ENCODE results near the gene CFAP206. TPM values are rescaled to one million over a fixed set of nuclear protein-coding genes. Genes with fewer than 3 reads are reported as not detected.

CFAP206 gene
- polyA plus RNA-seq, 2 donors = 0.04 to 0.06 TPM

DNA sequence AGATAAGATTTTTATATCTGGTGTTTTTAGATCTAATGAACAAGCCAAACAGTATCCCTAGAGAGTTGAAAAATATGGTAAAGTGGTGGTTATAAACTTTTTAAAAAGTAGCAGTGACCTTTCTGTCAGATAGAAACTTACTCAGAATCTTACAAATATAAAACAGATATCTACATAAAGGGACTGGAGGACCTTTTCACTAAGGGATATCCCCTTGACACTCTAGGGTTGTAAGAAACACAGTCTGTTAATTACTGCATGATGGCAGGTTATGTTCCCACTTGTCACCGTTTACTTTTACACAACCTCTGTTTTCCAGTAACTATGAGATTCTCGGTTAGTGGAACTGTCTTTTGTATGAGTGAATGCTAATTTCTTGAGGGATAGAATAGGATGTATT is 11.5 kb downstream of the CFAP206 start:
- Histone ChIP-seq H3K4me1 (ENCODE audit: control insufficient read depth in 2 of 2, insufficient read depth in 2 of 2, low read length in 1 of 2) (no peaks in the 10 kb centered on the region), H3K27ac (ENCODE audit: low read depth in 2 of 2, low read length in 1 of 2) (no peak overlapping the region), H3K9me3 (ENCODE audit: control insufficient read depth in 2 of 2, insufficient read depth in 1 of 2, low read depth in 1 of 2, low read length in 1 of 2) (no peaks in the 10 kb centered on the region), H3K4me3 (ENCODE audit: low read depth in 1 of 2, low read length in 2 of 2) (no peak overlapping the region), H3K27me3 (ENCODE audit: control insufficient read depth in 1 of 2, insufficient read depth in 2 of 2, low read length in 2 of 2) (no peaks in the 10 kb centered on the region), H3K36me3 (ENCODE audit: control insufficient read depth in 2 of 2, insufficient read depth in 2 of 2, low read length in 1 of 2) (no peaks in the 10 kb centered on the region)
- 74 to 79% methylated on average over 2 of the region's 2 CpGs for WGBS, 2 donors

DNA sequence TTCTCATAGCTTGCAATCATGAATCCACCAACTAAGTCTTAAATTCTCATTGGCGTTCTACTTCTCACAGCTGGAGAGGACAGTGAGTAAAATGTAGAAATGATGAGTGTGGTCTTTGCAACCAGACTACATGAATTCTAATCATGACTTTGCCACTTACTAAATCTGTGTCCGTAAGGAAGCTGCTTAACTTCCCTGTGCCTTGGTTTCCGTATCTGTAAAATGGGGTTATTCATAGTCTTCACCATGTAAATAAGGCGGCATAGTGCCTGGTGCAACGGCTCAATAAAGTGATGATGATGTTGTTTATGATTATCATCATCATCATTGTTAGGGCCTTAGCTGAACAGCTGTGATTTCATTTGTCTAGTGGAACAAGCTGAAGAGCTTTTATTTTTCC is 12.6 kb downstream of the CFAP206 start:
- 94 to 97% methylated on average over 5 of the region's 5 CpGs for WGBS, 2 donors
- Histone ChIP-seq H3K27me3 (ENCODE audit: control insufficient read depth in 1 of 2, insufficient read depth in 2 of 2, low read length in 2 of 2) (no peaks in the 10 kb centered on the region), H3K4me3 (ENCODE audit: low read depth in 1 of 2, low read length in 2 of 2) (no peak overlapping the region), H3K4me1 (ENCODE audit: control insufficient read depth in 2 of 2, insufficient read depth in 2 of 2, low read length in 1 of 2) (no peaks in the 10 kb centered on the region), H3K9me3 (ENCODE audit: control insufficient read depth in 2 of 2, insufficient read depth in 1 of 2, low read depth in 1 of 2, low read length in 1 of 2) (no peaks in the 10 kb centered on the region), H3K36me3 (ENCODE audit: control insufficient read depth in 2 of 2, insufficient read depth in 2 of 2, low read length in 1 of 2) (no peaks in the 10 kb centered on the region), H3K27ac (ENCODE audit: low read depth in 2 of 2, low read length in 1 of 2) (no peak overlapping the region)

DNA sequence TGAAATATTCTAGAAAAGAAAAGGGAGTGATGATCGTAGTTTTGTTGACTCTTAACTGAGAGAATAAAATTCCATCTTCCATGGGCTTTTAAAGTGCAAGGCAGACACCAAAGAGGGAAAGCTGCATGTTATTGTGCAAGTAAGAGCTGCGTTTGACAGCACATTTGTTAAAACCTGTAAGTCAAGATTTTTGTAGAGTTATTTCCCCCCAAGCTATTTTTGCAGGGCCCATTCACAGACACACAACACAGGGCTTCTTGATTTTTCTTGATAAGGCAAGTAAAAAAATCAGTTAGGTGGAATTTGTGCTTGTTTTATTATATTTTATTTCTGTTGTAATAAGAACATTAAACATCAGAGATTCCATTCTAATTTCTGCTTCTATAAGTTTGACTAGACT is 13.8 kb downstream of the CFAP206 start:
- Histone ChIP-seq H3K27me3 (ENCODE audit: control insufficient read depth in 1 of 2, insufficient read depth in 2 of 2, low read length in 2 of 2) (no peaks in the 10 kb centered on the region), H3K36me3 (ENCODE audit: control insufficient read depth in 2 of 2, insufficient read depth in 2 of 2, low read length in 1 of 2) (no peaks in the 10 kb centered on the region), H3K4me3 (ENCODE audit: low read depth in 1 of 2, low read length in 2 of 2) (no peak overlapping the region), H3K9me3 (ENCODE audit: control insufficient read depth in 2 of 2, insufficient read depth in 1 of 2, low read depth in 1 of 2, low read length in 1 of 2) (no peaks in the 10 kb centered on the region), H3K4me1 (ENCODE audit: control insufficient read depth in 2 of 2, insufficient read depth in 2 of 2, low read length in 1 of 2) (no peaks in the 10 kb centered on the region), H3K27ac (ENCODE audit: low read depth in 2 of 2, low read length in 1 of 2) (no peak overlapping the region)
- WGBS, 2 donors = 36 to 42% methylated on average over 2 of the region's 2 CpGs

DNA sequence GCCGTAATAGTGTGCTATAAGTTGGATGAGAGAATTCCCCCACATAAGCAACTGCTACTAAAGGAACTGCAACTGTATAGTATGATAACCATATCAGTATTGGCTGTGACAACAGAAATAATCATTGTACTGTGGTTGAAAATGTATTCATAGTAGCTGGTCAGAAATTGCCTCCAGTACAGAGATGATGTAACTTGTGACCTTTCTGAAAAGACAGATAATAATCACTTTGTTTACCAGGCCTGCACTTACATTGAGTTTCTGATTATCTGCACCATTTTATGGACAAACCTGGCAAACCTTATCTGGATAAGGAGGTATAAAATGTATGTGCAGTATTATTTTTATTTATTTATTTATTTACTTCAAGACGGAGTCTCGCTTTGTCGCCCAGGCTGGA is 19.0 kb downstream of the CFAP206 start:
- Histone ChIP-seq H3K27me3 (ENCODE audit: control insufficient read depth in 1 of 2, insufficient read depth in 2 of 2, low read length in 2 of 2) (no peaks in the 10 kb centered on the region), H3K9me3 (ENCODE audit: control insufficient read depth in 2 of 2, insufficient read depth in 1 of 2, low read depth in 1 of 2, low read length in 1 of 2) (no peaks in the 10 kb centered on the region), H3K27ac (ENCODE audit: low read depth in 2 of 2, low read length in 1 of 2) (no peak overlapping the region), H3K36me3 (ENCODE audit: control insufficient read depth in 2 of 2, insufficient read depth in 2 of 2, low read length in 1 of 2) (no peaks in the 10 kb centered on the region), H3K4me3 (ENCODE audit: low read depth in 1 of 2, low read length in 2 of 2) (no peak overlapping the region), H3K4me1 (ENCODE audit: control insufficient read depth in 2 of 2, insufficient read depth in 2 of 2, low read length in 1 of 2) (no peaks in the 10 kb centered on the region)
- WGBS, 2 donors = 92 to 98% methylated on average over 4 of the region's 4 CpGs

DNA sequence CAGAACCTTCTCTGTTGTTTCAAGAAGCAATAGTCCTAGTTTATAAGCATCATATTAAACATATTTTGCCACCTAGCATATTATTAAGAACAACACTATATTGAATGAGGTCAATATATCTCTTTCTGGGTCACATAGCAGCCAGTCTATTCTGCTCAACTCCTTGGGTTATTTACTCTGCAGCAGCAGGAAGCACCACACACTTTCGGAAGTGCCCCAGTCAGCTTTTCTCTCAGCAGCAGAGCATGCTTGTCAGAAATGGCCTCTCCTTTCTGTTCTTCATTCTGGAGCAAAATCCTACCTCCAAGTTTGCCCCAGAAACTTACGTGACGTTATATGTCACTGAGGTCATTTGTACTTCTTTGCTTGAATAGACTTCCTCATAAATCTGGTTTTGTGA is 22.7 kb downstream of the CFAP206 start:
- 76 to 77% methylated on average over 3 of the region's 3 CpGs for WGBS, 2 donors
- Histone ChIP-seq H3K4me1 (ENCODE audit: control insufficient read depth in 2 of 2, insufficient read depth in 2 of 2, low read length in 1 of 2) (no peaks in the 10 kb centered on the region), H3K4me3 (ENCODE audit: low read depth in 1 of 2, low read length in 2 of 2) (no peak overlapping the region), H3K27me3 (ENCODE audit: control insufficient read depth in 1 of 2, insufficient read depth in 2 of 2, low read length in 2 of 2) (no peaks in the 10 kb centered on the region), H3K36me3 (ENCODE audit: control insufficient read depth in 2 of 2, insufficient read depth in 2 of 2, low read length in 1 of 2) (no peaks in the 10 kb centered on the region), H3K27ac (ENCODE audit: low read depth in 2 of 2, low read length in 1 of 2) (no peak overlapping the region), H3K9me3 (ENCODE audit: control insufficient read depth in 2 of 2, insufficient read depth in 1 of 2, low read depth in 1 of 2, low read length in 1 of 2) (no peaks in the 10 kb centered on the region)

DNA sequence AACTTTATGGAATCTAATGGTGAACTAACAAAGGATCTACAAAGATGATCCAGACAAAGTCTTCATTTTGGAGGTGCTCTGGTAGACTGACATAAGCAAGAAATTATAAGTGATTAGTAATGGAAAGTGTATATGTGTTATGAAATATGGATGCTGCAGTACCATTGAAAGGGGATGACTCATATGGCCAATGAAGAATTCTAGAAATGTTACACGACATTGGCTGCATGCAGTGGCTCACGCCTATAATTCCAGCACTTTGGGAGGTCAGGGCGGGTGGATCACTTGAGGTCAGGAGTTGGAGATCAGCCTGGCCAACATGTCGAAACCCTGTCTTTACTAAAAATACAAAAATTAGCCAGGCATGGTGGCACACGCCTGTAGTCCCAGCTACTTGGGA is 23.5 kb downstream of the CFAP206 start:
- H3K4me1 ChIP-seq (ENCODE audit: control insufficient read depth in 2 of 2, insufficient read depth in 2 of 2, low read length in 1 of 2) = no peaks in the 10 kb centered on the region
- H3K9me3 ChIP-seq (ENCODE audit: control insufficient read depth in 2 of 2, insufficient read depth in 1 of 2, low read depth in 1 of 2, low read length in 1 of 2) = no peaks in the 10 kb centered on the region
- no peak overlapping the region for H3K4me3 ChIP-seq (ENCODE audit: low read depth in 1 of 2, low read length in 2 of 2)
- H3K27ac ChIP-seq (ENCODE audit: low read depth in 2 of 2, low read length in 1 of 2) = no peak overlapping the region
- 82 to 88% methylated on average over 5 of the region's 5 CpGs for WGBS, 2 donors
- H3K27me3 ChIP-seq (ENCODE audit: control insufficient read depth in 1 of 2, insufficient read depth in 2 of 2, low read length in 2 of 2) = no peaks in the 10 kb centered on the region
- no peaks in the 10 kb centered on the region for H3K36me3 ChIP-seq (ENCODE audit: control insufficient read depth in 2 of 2, insufficient read depth in 2 of 2, low read length in 1 of 2)

DNA sequence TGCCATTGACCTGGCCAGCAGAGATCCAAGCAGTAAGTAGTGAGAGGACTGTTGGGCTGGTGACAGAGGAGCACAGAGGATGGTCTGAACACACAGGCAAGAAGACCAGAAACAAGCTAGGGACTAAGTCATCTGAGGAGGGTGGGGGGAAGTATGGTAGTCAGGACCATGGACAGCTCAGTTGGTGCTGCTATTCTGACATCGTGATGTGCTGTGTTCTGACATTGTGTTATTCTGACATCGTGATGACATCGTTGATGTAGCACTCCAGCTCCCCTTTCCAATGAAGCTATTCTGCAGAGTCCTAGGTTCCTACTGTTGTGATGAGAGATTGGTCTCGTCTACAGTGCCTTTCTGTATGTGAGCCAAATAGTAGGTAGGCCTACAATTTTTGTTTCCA is 28.7 kb downstream of the CFAP206 start:
- H3K36me3 ChIP-seq (ENCODE audit: control insufficient read depth in 2 of 2, insufficient read depth in 2 of 2, low read length in 1 of 2) = no peaks in the 10 kb centered on the region
- H3K27ac ChIP-seq (ENCODE audit: low read depth in 2 of 2, low read length in 1 of 2) = no peak overlapping the region
- H3K4me3 ChIP-seq (ENCODE audit: low read depth in 1 of 2, low read length in 2 of 2) = no peak overlapping the region
- 12 to 13% methylated on average over 4 of the region's 4 CpGs for WGBS, 2 donors
- no peaks in the 10 kb centered on the region for H3K9me3 ChIP-seq (ENCODE audit: control insufficient read depth in 2 of 2, insufficient read depth in 1 of 2, low read depth in 1 of 2, low read length in 1 of 2)
- H3K4me1 ChIP-seq (ENCODE audit: control insufficient read depth in 2 of 2, insufficient read depth in 2 of 2, low read length in 1 of 2) = no peaks in the 10 kb centered on the region
- H3K27me3 ChIP-seq (ENCODE audit: control insufficient read depth in 1 of 2, insufficient read depth in 2 of 2, low read length in 2 of 2) = no peaks in the 10 kb centered on the region

DNA sequence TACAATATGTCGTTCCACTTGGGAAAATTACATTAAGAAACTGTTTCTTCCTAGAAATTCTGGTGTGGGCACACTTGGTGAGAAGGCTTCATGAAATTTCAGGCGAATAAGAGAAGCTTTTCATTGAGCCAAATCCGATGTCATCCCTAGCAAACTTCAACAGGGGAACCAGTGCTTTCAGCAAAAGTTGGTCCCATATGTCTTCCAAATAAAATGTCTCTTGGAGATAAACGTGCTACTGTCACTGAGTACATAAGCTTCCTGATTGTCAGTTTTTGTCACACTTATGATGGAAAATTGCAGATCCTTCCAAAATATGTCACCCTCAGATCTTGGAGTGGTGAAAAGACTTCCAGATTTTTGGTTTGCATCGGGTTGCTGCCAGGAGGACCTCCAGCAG is 33.9 kb downstream of the CFAP206 start:
- 80 to 82% methylated on average over 5 of the region's 5 CpGs for WGBS, 2 donors
- H3K9me3 ChIP-seq (ENCODE audit: control insufficient read depth in 2 of 2, insufficient read depth in 1 of 2, low read depth in 1 of 2, low read length in 1 of 2) = no peaks in the 10 kb centered on the region
- H3K27me3 ChIP-seq (ENCODE audit: control insufficient read depth in 1 of 2, insufficient read depth in 2 of 2, low read length in 2 of 2) = no peaks in the 10 kb centered on the region
- no peak overlapping the region for H3K27ac ChIP-seq (ENCODE audit: low read depth in 2 of 2, low read length in 1 of 2)
- H3K4me3 ChIP-seq (ENCODE audit: low read depth in 1 of 2, low read length in 2 of 2) = no peak overlapping the region
- no peaks in the 10 kb centered on the region for H3K4me1 ChIP-seq (ENCODE audit: control insufficient read depth in 2 of 2, insufficient read depth in 2 of 2, low read length in 1 of 2)
- H3K36me3 ChIP-seq (ENCODE audit: control insufficient read depth in 2 of 2, insufficient read depth in 2 of 2, low read length in 1 of 2) = no peaks in the 10 kb centered on the region

DNA sequence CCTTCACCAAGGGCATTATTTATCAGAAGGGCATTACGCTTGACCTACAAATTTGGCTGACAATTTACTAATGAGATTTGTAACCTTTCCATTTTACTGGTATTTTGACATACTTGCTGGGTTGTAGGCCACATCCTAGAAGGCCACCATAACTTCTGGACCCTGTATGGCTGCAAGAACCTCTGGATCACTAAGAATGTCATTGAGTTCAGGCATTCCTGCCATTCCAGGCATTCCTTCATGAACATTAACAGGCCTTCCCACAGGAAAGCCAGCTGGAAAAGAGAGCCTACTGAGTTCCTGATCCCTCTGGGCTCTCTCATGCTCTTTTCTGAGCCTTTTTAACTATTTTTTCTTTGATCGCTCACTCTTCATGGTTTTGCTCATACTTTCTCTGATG is 36.6 kb downstream of the CFAP206 start:
- Histone ChIP-seq H3K36me3 (ENCODE audit: control insufficient read depth in 2 of 2, insufficient read depth in 2 of 2, low read length in 1 of 2) (no peaks in the 10 kb centered on the region), H3K27ac (ENCODE audit: low read depth in 2 of 2, low read length in 1 of 2) (no peak overlapping the region), H3K9me3 (ENCODE audit: control insufficient read depth in 2 of 2, insufficient read depth in 1 of 2, low read depth in 1 of 2, low read length in 1 of 2) (no peaks in the 10 kb centered on the region), H3K4me3 (ENCODE audit: low read depth in 1 of 2, low read length in 2 of 2) (no peak overlapping the region), H3K27me3 (ENCODE audit: control insufficient read depth in 1 of 2, insufficient read depth in 2 of 2, low read length in 2 of 2) (no peaks in the 10 kb centered on the region), H3K4me1 (ENCODE audit: control insufficient read depth in 2 of 2, insufficient read depth in 2 of 2, low read length in 1 of 2) (no peaks in the 10 kb centered on the region)
- WGBS, 2 donors = 95 to 96% methylated on average over 2 of the region's 2 CpGs

DNA sequence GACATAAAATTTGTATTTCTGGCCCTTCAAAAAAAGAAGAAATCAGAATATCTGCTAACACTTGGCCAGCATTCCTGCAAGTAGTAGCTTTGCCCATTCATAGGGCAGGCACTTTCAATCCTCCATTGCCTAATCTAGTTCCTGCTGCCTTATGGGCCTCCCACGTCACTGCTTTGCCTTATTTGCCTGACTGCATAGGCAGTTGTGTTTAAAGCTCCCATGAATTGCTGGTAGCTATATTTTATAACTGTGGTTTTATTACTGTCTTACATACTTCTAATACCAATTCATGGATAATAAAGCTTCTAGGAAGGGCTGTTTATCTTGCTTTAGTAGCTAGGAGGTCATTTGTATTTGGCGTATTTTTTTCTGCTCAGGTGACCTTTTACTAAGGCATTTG is 57.3 kb downstream of the CFAP206 start:
- Histone ChIP-seq H3K27ac (ENCODE audit: low read depth in 2 of 2, low read length in 1 of 2) (no peak overlapping the region), H3K27me3 (ENCODE audit: control insufficient read depth in 1 of 2, insufficient read depth in 2 of 2, low read length in 2 of 2) (no peaks in the 10 kb centered on the region), H3K9me3 (ENCODE audit: control insufficient read depth in 2 of 2, insufficient read depth in 1 of 2, low read depth in 1 of 2, low read length in 1 of 2) (no peaks in the 10 kb centered on the region), H3K36me3 (ENCODE audit: control insufficient read depth in 2 of 2, insufficient read depth in 2 of 2, low read length in 1 of 2) (no peaks in the 10 kb centered on the region), H3K4me3 (ENCODE audit: low read depth in 1 of 2, low read length in 2 of 2) (no peak overlapping the region), H3K4me1 (ENCODE audit: control insufficient read depth in 2 of 2, insufficient read depth in 2 of 2, low read length in 1 of 2) (no peaks in the 10 kb centered on the region)
- WGBS, 2 donors = 80 to 89% methylated on average over 2 of the region's 2 CpGs

All from esophagus (tissue), 2 donors.